NCI-H2081 (cell line): ENCODE measurements around the gene P2RX1.
"Not testable (repeated sequence)": the region's sequence is repeated elsewhere in the genome, so short reads cannot be mapped to it uniquely, and the experiment has no call there.

Source experiments
- DNase-seq, 2 experiments: peaks; one replicate each; lab custom pipeline; 2025; lab: John Stamatoyannopoulos, UW

Gene P2RX1

DNA sequence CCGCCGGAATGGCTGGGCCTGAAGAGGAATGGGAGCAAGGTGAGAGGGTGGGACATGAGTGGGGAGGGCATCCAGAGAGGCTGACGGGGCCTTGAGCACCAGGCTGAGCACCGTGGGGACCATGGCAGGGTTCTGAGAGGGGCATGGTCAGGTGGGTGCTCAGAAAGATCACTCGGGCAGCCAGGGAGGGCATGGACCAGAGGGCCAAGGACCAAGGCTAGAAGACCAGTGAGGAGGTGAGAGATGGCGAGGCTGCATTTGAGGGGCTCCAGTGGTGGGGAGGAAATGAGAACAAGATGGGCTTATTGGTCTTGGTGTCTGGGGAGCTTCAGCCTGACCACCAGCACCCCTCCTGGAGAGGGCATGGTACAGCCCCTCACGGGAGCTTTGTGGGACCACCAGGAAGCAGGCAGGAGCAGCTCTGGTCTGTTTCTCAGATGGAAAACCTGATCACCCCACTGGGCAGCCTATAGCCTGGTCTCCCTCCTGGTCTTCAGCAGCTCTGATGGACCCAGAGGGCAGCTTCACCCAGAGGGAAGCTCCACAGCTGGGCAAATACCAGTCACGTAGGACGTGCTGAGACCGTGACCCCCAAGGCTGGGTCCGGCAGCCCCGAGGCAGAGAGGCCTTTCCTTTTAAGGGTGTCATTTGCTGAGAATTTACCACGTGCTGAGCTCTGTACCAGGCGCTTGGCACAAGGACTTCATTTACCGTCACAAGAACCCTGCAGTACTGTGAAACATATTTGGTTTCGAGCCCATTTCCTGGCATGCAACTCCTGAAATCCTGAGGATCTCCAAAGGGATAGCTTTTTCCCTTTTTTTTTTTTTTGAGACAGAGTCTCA lies 58.8 kb downstream of the P2RX1 start:
- DNase-seq: no peak

DNA sequence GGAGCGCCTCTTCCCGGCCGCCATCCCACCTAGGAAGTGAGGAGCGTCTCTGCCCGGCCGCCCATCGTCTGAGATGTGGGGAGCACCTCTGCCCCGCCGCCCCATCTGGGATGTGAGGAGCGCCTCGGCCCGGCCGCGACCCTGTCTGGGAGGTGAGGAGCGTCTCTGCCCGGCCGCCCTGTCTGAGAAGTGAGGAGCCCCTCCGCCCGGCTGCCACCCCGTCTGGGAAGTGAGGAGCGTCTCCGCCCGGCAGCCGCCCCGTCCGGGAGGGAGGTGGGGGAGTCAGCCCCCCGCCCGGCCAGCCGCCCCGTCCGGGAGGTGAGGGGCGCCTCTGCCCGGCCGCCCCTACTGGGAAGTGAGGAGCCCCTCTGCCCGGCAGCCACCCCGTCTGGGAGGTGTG lies 62.1 kb downstream of the P2RX1 start:
- DNase-seq: not testable (repeated sequence)

DNA sequence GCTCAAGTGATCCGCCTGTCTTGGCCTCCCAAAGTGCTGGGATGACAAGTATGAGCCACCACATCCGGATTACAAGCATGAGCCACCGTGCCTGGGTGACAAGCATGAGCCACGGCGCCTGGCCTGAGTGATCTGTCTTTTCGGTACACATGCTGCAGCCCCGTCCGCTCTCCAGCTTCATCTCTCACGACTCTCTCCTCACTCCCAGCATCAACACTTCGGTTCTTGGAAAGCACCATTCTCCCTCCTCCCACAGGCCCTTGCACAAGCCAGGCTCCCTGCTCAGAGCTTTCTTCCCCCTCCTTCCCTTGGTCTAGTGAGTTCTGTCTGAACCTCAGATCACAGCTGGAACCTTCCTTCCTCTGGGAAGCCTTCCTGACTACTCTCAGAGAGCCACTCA lies 63.7 kb downstream of the P2RX1 start:
- DNase-seq: no peak

DNA sequence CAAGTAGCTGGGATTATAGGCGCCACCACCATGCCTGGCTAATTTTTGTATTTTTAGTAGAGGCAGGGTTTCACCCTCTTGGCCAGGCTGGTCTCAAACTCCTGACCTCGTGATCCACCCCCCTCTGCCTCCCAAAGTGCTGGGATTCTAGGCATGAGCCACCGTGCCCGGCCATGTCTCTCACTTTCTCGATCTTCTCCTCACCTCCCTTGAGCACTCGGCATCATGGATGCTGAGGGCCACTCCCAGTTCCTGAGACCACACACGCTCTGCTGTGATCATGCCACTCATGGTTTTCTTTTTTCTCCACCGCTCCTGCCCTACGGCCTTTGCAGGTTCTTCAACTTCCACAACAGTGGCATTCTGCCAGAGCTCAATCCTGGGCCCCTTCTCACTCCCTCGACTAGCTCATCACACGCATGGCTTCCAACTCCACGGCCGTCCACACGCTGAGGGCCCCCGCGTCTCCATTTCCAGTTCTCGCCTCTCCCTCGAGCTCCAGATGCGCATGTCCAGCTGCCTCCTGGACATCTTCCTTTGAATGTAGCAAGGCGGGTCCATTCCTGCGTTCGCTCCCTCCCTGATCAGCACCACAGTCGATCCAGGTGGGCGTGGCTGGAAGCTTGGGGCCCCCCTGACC lies 64.7 kb downstream of the P2RX1 start:
- DNase-seq: no peak

DNA sequence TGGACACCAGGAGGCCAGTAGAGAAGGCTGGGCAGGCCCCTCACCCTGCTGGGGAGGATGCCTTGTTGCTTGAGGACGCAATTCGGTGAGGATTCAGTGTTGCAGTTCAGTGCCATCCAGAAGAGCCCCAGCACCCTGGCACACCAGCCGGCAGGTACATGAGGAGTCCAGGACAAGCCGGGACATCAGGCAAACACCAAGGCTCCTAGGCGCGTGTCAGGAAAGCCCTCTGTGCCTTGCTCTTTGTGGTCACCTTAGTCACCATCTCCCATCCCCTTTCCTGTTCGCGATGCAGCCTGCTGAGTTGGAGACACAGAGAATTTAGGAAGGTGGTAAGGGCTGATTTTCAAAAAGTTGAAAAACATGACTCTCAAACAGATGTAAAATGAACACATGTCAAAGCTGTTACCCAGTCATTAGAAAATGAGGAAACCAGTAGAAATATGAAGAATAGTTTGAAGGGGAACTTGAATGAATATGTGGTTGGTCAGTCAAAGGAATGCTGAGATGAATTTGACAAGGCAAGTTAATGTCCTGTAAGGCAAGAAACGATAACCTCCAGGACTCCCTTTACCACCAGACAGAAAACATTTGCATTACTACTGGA lies 67.9 kb downstream of the P2RX1 start:
- no peak for DNase-seq

DNA sequence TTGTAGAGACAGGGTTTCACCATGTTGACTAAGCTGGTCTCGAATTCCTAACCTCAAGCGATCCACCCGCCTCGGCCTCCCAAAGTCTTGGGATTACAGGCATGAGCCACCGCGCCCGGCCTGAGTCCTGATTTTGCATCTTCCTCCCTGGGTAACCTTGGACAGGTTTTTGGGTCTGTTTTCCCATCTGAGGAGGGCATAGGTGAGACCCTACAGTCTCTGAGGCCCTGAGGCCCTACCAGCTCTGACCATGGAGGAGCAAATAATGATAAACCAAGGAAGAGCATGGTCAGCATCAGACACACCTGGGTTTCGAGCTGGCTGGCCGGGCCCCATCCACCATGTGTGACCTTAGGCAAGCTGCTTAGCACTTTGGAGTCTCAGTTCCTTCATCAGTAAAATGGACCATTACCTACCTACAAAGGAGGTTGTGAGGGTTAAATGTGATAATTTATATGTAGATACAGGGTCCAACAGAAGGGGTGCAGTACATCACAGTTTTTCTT lies 69.0 kb downstream of the P2RX1 start:
- no peak for DNase-seq
